HG02759 (cell line): ENCODE measurements around the gene TTC28.

Experiments
- ATAC-seq: cut with Tn5 transposase; IDR thresholded peaks from one replicate; pipeline ENCODE4 v1.9.1; 2021; ENCODE audit warnings: mild to moderate bottlenecking, moderate library complexity; ENCODE audit not compliant: unreplicated experiment

Gene TTC28

DNA sequence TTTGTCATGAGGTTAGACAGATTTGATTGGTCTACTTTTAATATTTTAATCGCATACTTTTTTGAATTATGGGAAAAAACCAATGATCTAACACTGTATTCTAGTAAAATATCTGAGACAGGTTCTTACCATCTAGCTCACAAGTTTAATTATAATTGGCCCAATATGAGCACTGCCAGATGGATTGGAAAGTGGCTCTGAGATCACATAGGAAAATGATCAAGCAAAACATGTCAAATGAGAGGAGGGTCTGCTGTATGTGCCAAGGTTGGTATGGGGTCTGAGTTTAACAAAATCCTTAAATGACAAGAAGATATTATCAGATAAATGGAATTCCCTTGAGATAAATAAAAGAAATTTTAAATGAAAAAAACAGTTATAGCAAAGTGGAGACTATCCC is 264.7 kb downstream of the TTC28 start:
- ATAC-seq = no peak

DNA sequence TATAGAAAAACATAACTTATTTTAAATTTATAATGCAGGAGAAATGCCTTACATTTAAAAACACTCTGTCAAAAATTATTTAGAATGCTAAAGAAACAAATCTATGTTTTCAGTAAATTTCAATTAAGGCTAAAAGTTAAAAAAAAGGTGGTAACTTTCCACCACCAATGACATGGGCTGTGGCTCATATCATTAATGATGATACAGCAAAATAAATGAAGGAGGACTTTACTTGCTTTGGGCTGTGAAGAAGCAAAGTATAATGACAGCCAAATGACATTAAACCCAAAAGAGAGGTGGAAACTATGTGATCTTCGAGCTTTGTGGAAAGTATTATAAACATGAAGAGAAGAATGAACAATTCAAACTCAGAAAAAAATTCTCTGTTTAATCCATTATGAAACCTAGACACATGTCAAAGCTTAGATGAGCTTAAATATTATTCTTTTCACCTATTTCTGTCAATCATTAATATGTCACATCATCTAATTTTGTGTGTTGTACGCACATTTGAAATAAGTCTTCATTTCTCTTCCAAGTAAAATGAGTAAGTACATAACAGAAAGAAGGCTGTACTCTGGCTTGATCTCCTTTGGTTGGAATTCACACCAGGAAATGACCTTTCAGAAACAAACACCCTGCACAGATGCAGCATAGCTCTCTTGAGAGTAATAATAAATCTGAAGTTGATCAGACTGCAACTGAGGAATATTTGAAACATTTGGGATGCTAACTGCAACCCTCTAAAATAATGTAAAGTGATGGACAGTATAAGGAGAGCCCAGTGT is 265.8 kb downstream of the TTC28 start:
- no peak for ATAC-seq

DNA sequence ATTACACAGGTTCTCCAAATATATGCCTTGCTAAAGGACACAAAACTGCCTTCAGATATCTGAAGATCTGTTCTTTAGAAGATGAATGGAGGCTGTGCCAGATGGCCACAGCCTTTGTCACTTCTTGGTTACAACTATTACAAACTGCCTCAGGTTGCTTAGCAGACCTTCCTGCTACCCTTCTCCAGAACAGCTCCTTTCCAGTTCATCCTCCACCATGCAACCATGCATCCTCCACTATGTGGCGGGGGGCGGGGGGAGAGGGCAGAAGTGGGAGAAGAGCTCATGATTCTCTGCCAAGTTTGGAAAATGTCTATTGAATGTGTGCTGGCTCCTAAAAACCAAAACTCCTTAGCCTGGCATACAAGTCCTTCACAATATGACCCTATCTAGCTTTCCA is 267.5 kb downstream of the TTC28 start:
- no peak for ATAC-seq

DNA sequence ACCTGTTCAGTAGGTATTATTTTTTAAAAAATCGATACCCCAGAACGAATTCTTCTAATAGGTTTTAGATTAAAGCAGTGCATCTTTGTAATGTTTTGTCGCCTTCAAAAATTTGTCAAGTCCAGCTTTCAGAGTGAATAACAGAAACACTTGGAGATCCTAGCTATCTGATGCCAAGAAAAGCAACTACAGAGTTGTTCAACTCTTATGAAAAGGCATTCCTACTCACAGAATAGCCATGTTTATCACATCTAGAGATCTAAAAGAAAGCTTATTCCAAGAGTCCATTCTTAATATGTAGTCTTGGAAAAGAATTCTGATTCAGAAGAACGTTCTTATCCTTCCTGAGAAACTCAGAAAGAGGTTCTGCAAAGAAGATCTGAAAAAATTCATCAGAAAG is 268.5 kb downstream of the TTC28 start:
- no peak for ATAC-seq

DNA sequence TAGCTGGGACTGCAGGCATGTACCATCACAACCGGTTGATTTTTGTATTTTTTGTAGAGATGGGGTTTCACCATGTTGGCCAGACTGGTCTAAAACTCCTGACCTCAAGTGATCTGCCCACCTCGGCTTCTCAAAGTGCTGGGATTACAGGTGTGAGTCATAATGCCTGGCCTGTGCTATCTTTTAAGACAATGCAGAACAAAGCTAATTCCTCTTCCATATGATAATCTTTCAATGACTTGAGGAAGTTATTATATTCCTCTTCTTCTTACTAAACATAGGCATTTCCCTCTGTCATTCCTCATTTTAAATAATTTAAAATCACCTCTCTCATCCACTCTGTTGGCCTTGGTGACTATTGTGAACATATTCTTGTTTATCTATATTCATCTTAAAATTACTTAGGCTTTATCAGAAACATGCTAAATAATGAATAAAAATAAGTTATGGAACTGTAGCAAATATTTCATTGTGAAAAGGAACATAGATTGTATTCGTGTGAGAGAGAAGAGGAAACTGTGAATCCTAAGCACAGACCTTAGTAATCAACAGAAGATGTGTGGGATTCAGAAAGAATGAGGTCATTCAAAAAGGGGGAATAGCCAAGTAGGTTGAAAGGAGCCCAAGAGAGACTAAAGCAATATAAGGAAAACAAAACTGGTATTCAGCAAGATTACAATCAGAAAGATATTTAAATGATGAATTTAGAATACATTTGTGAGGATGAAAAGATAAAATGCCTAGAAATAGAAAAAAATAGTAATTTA is 269.4 kb downstream of the TTC28 start:
- no peak for ATAC-seq

DNA sequence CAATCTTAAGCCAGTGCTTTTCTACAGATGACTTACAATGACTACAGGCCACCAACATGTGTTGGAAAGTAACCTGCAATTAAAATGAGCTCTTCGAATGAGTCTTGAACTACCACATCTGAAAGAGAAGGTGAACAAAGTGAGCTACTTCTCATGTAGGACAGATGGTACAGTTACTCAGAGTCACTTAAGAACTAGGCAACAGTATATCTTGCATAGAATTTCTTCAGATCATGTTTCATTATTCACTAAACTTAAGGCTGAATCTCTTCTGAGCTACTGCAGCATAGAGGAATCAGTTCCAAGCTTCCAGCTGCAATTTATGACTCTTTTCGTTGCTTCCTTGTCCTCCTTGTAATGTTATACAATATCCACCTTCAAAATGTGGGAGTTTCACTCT is 270.9 kb downstream of the TTC28 start:
- no peak for ATAC-seq

DNA sequence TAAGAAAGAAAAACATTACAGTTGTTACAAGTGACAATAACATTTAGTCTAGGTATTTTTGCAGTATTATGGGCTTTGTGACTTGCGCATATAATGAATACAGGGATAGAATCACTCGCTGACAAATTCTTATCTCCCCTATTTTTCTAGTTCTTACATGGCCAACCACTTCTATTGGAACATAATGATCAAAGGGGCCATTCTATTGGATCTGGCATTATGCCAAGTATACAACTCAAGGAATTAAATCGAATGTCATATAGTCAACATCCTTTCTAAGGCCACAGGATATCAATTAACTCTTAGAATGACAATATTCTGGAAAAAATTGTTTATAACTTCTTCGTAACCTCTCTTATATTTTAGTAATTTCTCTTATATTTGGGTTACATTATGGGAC is 272.0 kb downstream of the TTC28 start:
- no peak for ATAC-seq

DNA sequence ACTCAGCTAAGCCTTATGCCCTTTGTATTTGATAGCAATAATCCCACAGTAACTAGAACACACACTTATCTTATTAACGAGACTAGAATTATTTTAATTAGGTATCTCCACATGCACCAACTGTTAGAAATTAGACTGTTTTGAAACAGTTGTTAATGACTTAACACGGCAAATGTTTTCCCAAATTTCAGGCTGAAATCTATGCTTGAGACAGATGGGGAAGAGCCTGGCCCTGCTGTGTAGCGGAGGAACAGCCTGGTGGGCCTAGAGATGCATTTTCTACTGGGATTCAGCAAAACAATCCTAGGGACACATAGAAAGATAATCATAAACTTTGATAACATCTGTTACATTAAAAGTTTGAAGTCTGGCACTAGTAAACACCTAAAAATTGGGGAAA is 273.4 kb downstream of the TTC28 start:
- no peak for ATAC-seq

DNA sequence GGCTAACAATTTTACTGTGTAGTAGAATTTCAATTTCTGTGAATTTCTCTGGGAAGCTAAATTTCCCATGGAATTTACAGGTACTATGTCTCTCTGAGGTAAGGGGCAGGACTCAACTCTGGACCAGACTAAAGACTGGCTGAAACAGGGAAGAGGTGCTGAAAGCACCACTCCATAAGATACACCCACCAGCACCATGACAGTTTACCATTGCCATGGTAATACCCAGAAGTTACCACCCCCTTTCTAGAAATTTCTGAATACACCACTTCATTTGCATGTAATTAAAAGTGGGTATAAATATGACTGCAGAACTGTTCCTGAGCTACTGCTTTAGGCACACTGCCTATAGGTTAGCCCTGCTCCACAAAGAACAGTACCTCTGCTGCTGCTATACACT is 274.1 kb downstream of the TTC28 start:
- no peak for ATAC-seq

DNA sequence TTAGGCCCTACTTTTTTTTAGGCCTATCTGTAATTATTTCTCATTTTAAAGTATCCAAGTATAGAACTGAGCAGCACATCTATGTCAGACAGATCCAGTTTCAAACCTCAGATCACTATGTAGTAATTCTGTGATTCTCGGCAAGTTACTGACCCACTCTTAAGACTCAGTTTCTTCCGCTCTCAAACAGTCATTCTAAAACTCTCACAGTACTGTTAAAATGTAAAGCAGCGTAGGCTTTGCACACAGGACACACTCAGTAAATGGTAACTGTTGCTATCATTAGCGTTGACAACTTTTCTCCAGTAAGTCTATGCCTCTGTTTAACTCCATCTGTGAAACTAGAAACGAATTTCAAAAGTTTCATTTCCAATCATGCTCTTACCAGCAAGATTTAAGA is 277.1 kb downstream of the TTC28 start:
- no peak for ATAC-seq

DNA sequence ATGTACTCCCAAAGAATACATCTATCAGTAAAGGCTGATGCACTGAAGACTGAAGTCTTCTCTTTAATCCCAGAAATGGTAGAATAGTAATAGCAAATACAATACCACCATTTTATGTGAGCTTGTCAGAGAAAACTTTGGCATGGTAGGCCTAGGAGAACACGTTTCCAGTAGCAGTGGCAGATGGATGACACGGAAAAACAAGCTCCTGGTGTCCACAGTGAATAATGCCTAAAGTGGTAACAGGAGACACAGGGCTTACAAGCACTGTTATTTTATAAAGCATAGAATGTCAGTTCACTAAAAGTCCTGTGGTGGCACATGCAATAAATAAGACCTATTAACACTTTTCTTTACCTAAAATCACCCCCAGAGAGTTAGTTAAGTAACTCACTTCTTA is 277.6 kb downstream of the TTC28 start:
- ATAC-seq = no peak

DNA sequence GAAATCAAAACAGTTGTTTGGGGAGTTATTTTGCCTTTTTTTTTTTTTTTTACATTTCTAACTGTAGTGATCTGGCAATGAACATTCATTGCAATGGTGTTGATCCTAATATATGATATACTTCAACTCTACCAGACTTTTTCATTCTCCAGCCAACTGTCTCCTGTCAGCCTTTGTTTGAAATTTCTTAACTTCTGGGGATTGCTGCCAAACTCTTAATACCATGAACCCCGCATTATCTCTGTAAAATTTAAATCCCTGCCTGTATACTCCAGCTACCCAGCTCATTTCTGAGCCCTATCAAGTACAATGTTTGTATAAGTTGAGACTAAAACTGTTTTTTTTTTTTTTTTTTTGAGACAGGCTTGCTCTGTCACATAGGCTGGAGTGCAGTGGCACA is 280.7 kb downstream of the TTC28 start:
- ATAC-seq = no peak

DNA sequence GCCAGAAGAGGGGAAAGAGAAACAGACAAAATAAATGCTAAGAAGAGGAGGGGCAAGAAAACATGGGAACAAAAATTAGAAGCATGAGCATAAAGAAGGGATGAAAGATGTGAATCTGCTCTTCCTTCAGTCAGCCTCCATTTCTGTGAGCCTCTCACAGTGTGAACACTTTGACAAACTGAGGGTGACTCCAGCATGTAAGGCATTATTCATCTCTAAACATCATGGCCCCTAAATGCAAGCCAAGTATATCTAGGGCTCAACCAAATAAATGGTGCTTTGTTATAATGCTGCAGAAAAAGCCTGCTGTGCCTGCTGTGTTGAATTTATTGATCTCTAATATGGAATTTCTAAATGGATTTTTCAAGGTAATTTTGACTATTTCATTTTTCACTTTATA is 281.3 kb downstream of the TTC28 start:
- no peak for ATAC-seq

DNA sequence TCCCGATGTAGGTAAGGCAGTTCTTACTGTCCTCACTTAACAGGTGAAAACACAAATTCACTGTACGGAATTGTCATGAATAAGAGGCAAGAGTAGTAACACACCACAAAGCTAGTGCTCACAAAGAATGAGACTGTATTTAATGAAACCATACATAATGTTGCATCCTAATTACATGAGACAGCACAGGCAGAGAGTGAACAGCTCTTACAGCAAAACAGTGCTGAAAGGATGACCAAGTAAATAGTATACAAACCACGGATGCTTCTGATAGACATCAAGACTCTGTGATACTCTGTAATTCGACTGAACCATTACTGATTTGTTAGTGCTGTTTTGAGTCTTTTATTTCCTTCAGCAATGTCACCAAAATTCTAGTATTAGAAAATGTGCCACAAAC is 282.3 kb downstream of the TTC28 start:
- ATAC-seq = no peak

DNA sequence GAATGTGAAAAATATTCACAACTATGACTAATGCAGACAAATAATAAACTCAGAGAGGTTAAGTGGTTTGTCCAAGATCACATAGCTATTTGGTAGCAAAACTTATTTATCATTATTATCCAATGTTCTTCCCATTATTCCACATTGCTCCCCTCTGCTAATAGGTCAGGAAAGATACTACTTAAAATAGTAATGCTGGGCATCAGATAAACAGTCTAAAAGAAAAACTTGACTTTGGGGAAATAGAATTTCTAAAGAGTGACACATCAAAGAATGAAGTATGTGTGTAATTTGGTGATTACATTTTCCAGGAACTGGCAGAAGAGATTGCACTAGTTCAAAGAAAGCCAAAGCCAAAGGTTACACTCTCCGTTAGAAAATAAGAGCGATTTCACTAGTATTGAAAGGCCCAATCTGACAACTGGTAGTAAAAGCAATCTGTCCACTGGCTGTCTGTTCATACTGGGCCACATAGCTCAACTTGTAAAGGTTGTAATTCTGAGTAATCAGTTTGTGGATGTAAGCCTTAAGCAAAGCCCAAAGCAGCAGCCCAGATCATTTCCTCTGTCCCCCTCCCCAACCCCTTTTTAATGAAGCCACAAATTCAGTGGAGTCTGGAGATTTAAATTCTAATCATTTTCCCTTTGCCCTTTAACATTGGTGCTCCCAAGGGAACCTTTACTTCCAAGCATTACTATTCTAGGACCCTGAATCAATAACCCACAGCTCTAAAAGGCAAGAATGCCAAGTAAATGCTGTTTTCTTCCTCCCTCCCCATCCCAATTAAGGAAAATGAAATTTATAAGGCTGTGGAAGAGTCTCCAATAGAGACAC is 283.5 kb downstream of the TTC28 start:
- no peak for ATAC-seq

DNA sequence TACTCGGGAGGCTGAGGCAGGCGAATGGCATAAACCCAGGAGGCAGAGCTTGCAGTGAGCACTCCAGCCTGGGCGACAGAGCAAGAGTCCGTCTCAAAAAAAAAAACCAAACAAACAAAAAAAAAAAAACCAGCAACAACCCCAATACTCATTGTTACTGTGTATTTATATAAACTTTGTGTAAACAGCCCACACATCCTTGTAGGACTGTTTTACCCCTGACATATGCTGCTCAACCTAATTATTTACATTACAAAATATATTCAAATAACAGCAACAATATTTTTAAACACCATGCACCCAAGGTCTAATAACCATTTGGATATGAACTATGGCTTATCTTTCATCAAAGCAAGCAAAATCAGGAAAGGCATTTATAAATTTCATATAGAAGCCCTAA is 284.1 kb downstream of the TTC28 start:
- no peak for ATAC-seq

DNA sequence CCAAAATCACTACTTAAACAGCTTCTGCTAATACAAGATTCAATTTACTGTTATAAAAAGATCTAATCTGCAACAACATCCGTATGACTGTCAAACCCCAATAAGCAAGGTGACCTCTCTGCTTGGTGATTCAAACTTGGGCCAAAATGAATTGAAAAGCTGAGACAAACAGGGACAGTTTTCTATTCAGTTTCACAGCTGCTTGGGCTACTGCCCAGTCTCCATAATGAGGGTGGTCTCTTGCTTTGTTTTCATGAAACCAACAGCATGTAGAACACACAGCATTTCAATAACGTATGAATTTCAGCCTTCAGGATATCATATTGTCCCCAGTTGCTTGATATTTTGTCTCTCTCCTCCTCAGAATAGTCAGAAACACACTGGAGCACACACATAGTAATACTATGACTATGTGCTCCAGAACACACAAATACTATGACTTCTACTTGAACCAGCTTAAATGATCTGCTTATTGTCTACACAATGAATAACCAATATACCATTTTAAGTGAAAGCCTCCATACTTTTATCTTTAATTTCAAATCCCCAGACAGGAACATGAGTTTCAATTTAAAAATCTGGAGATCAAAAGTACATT is 285.0 kb downstream of the TTC28 start:
- no peak for ATAC-seq

DNA sequence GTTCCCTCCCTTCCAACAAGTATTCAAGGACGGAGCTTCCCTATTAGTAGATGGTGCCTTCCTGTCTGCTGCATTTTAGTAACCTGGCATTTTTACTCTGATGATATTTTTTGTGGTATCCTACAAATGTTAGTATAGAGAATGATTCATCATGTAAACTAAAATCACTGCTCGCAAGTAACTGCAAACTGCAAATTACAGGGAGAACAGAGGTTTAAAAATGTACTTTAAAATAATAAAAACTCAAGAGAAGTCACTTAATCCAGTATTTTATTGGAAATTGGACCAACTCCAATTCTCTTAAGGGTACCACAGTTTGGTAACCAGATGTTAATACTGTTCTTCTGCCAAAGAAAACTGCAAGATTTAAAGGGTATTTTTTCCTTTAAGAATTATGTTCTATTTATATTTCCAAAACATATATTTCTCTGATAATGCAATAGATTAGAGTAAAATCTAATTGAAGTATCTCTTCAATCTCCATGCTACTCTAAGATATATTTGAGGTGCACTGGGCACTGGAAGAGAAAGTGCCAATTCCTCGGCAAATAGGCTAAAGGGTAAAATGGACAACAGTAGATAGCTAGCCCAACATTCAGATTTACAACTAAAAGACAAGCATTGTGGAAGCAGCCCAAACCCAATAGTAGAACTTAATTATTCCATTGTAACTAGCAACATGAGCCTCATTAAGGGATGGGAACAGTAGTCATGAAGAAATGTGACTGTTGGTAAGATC is 298.0 kb downstream of the TTC28 start:
- no peak for ATAC-seq

DNA sequence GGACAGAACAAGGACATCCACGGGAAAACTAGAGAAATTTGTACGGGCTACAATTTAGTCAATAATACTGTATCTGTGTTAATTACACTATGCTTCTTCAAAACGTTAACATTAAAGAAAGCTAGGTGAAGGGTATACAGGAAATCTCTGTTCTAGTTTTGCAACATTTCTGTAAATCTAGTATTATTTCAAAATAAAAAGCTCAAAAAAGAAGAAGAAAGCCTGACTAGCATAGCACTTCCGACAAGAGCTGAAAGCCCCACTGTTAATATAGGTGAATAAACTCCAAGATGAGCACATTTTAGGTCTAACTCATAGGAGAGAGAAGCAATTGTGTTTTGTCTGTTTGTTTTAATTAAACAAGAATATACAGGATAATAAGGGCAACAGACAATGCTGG is 299.7 kb downstream of the TTC28 start:
- no peak for ATAC-seq

DNA sequence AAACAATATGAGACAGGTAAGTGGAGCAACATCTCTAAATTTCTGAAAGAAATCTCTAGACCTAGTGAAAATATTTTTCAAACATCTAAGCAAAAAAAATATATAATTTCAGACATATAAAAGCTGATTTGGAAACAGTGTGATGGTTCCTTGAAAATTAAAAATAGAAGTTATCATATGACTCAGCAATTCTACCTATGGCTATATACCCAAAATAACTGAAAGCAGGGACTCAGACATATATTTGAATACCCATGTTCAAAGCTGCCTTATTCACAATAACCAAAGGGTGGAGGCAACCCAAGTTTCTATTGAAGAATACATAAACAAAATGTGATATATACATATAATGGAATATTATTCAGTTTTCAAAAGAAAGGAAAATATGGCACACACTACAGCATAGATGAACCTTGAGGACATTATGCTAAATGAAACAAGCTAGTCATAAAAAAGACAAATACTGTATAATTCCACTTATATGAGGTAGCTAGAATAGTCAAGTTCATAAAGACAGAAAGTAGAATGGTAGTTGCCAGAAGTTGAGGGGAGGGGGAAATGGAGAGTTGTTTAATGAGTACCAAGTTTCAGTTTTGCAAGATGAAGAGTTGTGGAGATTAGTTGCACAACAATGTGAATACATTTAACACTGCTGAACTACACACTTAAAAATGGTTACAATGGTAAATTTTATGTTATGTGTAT is 300.4 kb downstream of the TTC28 start:
- ATAC-seq = no peak
